ENCODE measurements around the gene ZNF148. TPM values are rescaled to one million over a fixed set of nuclear protein-coding genes. Genes with fewer than 3 reads are reported as not detected.

The ZNF148 gene
- total RNA-seq, 1 donor from 2014 or later, result 45.7 TPM

DNA sequence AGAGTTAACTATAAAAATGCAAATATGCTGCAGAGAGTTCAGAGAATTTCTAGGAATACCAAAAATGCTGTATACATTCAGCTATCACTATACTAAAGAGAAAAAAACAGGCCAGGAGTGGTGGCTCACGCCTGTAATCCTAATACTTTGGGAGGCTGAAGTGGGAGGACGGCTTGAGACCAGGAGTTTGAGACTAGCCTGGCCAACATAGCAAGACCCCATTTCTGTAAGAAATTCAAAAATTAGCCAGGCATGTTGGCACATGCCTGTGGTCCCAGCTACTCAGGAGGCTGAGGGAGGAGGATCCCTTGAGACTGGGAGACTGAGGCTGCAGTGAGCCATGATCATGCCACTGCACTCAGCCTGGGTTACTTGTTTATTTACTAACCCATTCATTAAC, 87.9 kb downstream of the ZNF148 start:
- intact Hi-C loops (cut with micrococcal nuclease), result no loop called here
- H3K4me3 ChIP-seq, result no peak overlapping the region
- no peak for TF ChIP-seq CTCF (IDR thresholded peaks at IDR 0.05; ENCODE audit: borderline replicate concordance)
- H3K9me3 ChIP-seq (replicated peaks), result no peaks in the 10 kb centered on the region
- no peak overlapping the region for H3K27ac ChIP-seq (replicated peaks)
- H3K4me1 ChIP-seq, result peaks cover 30% of the 10 kb centered on the region
- H3K36me3 ChIP-seq, result peaks cover 12% of the 10 kb centered on the region
- H3K27me3 ChIP-seq (ENCODE audit: low read depth), result no peaks in the 10 kb centered on the region
- no peak for DNase-seq

DNA sequence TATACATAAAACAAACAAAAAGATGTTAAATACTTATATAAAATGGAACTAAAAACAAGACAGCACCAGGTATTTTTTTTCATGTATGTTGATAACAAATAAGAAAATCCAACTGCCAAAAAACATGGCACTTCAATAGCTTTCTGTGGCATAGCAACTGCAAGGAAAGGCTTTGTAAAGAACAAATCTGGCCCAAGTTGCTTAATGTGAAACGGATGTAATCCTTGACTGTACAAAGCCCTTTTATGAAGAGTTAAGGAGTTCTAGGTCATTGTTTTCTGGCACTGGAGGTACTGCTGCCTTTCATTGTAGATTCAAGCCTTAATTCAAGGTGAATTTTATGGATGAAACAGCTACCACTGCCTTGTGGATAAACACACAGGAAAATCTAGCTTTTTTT, 93.7 kb downstream of the ZNF148 start:
- no peak overlapping the region for H3K27ac ChIP-seq (replicated peaks)
- intact Hi-C loops (cut with micrococcal nuclease), result no loop called here

DNA sequence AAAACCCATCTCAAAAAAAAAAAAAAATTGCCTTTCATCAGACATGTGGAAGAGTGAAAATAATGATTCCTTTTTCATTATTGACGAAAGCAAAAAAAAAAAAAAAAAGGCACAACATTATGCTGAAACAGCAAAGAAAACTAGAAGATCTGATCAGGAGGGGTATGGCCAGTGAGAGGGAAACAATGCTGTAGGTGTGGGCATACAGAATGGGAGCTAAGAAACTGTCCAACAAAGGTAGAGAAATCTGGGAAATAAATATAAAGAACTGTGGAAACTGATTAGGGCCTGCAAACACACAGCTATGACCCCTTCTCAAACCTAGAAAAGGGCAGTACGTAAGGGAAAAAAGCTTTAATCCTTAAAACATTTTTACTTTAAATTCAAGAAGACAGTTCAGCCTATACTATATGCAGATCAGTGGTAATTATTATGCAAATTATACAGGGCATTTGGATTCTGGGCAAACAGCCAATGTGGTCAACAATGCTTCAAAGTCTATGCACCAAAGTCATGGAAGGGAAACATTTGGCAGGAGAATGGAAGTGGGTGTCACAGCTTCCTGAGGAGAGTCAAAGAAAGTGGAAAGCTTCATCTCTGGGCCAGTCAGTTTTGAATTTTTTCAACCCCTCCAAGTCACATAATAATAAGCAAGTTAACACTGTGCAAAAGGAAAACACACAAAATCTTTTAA, 94.3 kb downstream of the ZNF148 start:
- Histone ChIP-seq H3K4me1 (peaks cover 21% of the 10 kb centered on the region), H3K4me3 (no peak overlapping the region), H3K27me3 (ENCODE audit: low read depth) (no peaks in the 10 kb centered on the region), H3K9me3 (replicated peaks) (no peaks in the 10 kb centered on the region), H3K27ac (replicated peaks) (no peak overlapping the region), H3K36me3 (peaks cover 16% of the 10 kb centered on the region)
- intact Hi-C loops (cut with micrococcal nuclease), result no loop called here
- DNase-seq, result no peak
- no peak for TF ChIP-seq CTCF (IDR thresholded peaks at IDR 0.05; ENCODE audit: borderline replicate concordance)

More for the DNA sequence above, 93.7 kb downstream of the ZNF148 start:
- no peaks in the 10 kb centered on the region for H3K27me3 ChIP-seq (ENCODE audit: low read depth)
- TF ChIP-seq CTCF (IDR thresholded peaks at IDR 0.05; ENCODE audit: borderline replicate concordance), result no peak
- H3K9me3 ChIP-seq (replicated peaks), result no peaks in the 10 kb centered on the region
- peaks cover 13% of the 10 kb centered on the region for H3K36me3 ChIP-seq
- DNase-seq, result no peak
- H3K4me3 ChIP-seq, result no peak overlapping the region
- H3K4me1 ChIP-seq, result peaks cover 21% of the 10 kb centered on the region

DNA sequence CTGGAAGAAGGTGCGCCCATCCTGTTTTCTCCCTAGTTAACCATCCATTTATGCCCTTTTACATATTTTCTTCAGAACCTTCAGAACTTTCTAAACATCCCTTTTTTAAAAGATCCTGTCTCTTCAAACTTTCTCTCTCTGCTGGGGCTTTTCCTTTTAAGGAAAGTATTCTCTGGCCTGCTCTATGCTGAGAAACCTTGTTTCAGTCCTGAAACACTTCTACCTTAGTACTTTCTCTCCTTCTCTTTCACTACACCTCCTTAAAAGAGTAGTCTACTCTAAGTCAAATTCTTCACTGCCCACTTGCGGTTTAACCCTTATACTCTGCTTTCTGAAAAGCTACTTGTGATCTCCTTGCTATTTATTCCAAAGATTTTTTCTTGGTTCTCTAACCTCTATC, 97.0 kb downstream of the ZNF148 start:
- H3K4me3 ChIP-seq, result no peak overlapping the region
- H3K27ac ChIP-seq (replicated peaks), result no peak overlapping the region
- intact Hi-C loops (cut with micrococcal nuclease), result no loop called here
- peaks cover 21% of the 10 kb centered on the region for H3K4me1 ChIP-seq
- DNase-seq, result no peak
- no peaks in the 10 kb centered on the region for H3K9me3 ChIP-seq (replicated peaks)
- peaks cover 16% of the 10 kb centered on the region for H3K36me3 ChIP-seq
- no peaks in the 10 kb centered on the region for H3K27me3 ChIP-seq (ENCODE audit: low read depth)
- TF ChIP-seq CTCF (IDR thresholded peaks at IDR 0.05; ENCODE audit: borderline replicate concordance), result no peak

- Histone ChIP-seq H3K4me3 (no peak overlapping the region), H3K36me3 (peaks cover 12% of the 10 kb centered on the region), H3K9me3 (replicated peaks) (peaks cover 12% of the 10 kb centered on the region), H3K4me1 (peaks cover 4% of the 10 kb centered on the region), H3K27ac (replicated peaks) (no peak overlapping the region), H3K27me3 (ENCODE audit: low read depth) (no peaks in the 10 kb centered on the region)
- no peak for DNase-seq
- TF ChIP-seq CTCF (IDR thresholded peaks at IDR 0.05; ENCODE audit: borderline replicate concordance), result no peak
- intact Hi-C loops (cut with micrococcal nuclease), result no loop called here
Observed at GRCh38 chr3:125271127-125271526, 104.0 kb downstream of the ZNF148 start.
